ENCODE data around the gene ADAM15.

The ADAM15 gene

DNA sequence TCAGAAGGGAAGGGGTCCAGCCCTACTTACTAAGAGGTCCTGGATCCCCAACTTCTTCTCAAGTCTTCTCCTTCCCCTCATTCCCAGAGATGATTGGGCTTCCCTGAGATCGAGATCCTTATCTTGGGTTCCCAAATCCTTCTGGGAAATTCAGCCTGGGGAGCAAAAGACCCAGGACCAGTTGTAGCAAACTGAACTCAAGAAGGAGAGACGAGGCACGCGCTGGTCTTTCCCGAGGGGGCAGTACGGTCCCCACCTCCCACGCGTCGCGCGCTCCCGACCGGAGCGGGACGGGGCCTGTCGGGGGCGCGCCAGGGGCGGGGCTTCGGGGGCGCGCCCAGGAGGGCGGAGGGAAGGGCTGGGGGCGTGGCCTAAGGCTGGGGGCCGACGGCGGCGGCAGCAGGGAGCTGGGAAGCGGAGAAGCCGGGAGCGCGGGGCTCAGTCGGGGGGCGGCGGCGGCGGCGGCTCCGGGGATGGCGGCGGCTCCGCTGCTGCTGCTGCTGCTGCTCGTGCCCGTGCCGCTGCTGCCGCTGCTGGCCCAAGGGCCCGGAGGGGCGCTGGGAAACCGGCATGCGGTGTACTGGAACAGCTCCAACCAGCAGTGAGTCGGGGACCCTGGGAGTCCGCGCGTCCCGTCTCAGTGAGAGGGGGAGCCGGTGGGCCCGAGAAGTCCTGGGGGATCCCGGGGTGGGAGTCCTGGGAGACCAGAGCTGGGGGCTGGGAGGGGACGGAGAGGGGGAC lies 27.5 kb downstream of the ADAM15 start, which contains the start of gene EFNA3:
Gene EFNA3 (plus strand): TSS at position 369 of the 741 bp plus-strand sequence. CDS start 105 bp downstream, at position 474.
- H3K27ac ChIP-seq (ENCODE audit: low read depth, low read length): no peak within 1 kb of the TSS
- H3K4me2 ChIP-seq (ENCODE audit: low read length): peak within 1 kb of the TSS; percentile 76
- no peaks in the 10 kb centered on the region for H3K79me2 ChIP-seq (ENCODE audit: control insufficient read depth, low read length)
- peaks cover 7% of the 10 kb centered on the region; the same call in 1 of the 2 replicates for H3F3A ChIP-seq (ENCODE audit: control insufficient read depth, insufficient read depth)
- no peaks in the 10 kb centered on the region for H3K36me3 ChIP-seq (ENCODE audit: control insufficient read depth, low read length)
- H3K4me3 ChIP-seq (ENCODE audit: low read length): peak within 1 kb of the TSS; percentile 59
- H3K9me3 ChIP-seq (ENCODE audit: control insufficient read depth, insufficient read depth, low read length): no peaks in the 10 kb centered on the region
- TF ChIP-seq, protein P1, sequence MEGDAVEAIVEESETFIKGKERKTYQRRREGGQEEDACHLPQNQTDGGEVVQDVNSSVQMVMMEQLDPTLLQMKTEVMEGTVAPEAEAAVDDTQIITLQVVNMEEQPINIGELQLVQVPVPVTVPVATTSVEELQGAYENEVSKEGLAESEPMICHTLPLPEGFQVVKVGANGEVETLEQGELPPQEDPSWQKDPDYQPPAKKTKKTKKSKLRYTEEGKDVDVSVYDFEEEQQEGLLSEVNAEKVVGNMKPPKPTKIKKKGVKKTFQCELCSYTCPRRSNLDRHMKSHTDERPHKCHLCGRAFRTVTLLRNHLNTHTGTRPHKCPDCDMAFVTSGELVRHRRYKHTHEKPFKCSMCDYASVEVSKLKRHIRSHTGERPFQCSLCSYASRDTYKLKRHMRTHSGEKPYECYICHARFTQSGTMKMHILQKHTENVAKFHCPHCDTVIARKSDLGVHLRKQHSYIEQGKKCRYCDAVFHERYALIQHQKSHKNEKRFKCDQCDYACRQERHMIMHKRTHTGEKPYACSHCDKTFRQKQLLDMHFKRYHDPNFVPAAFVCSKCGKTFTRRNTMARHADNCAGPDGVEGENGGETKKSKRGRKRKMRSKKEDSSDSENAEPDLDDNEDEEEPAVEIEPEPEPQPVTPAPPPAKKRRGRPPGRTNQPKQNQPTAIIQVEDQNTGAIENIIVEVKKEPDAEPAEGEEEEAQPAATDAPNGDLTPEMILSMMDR (IDR thresholded peaks at IDR 0.05; ENCODE audit: low read depth, low read length, poor library complexity, severe bottlenecking): peak; percentile 14
- TF ChIP-seq EZH2phosphoT487 (IDR thresholded peaks at IDR 0.05; ENCODE audit: borderline replicate concordance, low read length): peak; percentile 71; the same call in 1 of the 2 replicates
- no peaks in the 10 kb centered on the region for H3K9me2 ChIP-seq (replicated peaks; ENCODE audit: control insufficient read depth, low read length)
- H4K20me1 ChIP-seq (ENCODE audit: control insufficient read depth, insufficient read depth, low read depth, low read length): no peaks in the 10 kb centered on the region
- H3K4me1 ChIP-seq (ENCODE audit: control insufficient read depth, low read length): peaks cover 85% of the 10 kb centered on the region
- H3K27me3 ChIP-seq (ENCODE audit: control insufficient read depth, low read length): peaks cover 55% of the 10 kb centered on the region

DNA sequence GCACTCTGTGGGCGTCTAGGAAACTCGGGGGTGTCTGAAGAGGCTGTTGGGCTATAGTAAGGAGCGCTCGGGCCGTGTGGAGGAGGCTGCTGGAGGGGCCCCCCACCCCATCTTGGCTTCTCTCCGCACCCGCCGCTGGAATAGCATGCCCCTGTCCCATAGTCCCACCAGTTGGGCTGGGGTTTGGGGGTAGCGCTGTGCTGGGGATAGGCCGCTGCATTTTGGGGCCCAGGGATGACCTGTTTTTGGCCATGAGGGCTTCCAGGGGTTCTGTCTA lies 28.0 kb downstream of the ADAM15 start:
- Histone ChIP-seq H3F3A (ENCODE audit: control insufficient read depth, insufficient read depth) (peaks cover 7% of the 10 kb centered on the region; the same call in 1 of the 2 replicates), H3K4me1 (ENCODE audit: control insufficient read depth, low read length) (peaks cover 86% of the 10 kb centered on the region), H3K27ac (ENCODE audit: low read depth, low read length) (no peak overlapping the region), H3K27me3 (ENCODE audit: control insufficient read depth, low read length) (peaks cover 60% of the 10 kb centered on the region), H3K4me3 (ENCODE audit: low read length) (peak overlapping the region; percentile 59), H3K79me2 (ENCODE audit: control insufficient read depth, low read length) (no peaks in the 10 kb centered on the region), H4K20me1 (ENCODE audit: control insufficient read depth, insufficient read depth, low read depth, low read length) (no peaks in the 10 kb centered on the region), H3K36me3 (ENCODE audit: control insufficient read depth, low read length) (no peaks in the 10 kb centered on the region), H3K9me2 (replicated peaks; ENCODE audit: control insufficient read depth, low read length) (no peaks in the 10 kb centered on the region), H3K4me2 (ENCODE audit: low read length) (peak overlapping the region; percentile 76), H3K9me3 (ENCODE audit: control insufficient read depth, insufficient read depth, low read length) (no peaks in the 10 kb centered on the region)
- peak; percentile 69 for TF ChIP-seq EZH2phosphoT487 (IDR thresholded peaks at IDR 0.05; ENCODE audit: borderline replicate concordance, low read length)
- TF ChIP-seq, protein P1 (IDR thresholded peaks at IDR 0.05; ENCODE audit: low read depth, low read length, poor library complexity, severe bottlenecking): no peak

DNA sequence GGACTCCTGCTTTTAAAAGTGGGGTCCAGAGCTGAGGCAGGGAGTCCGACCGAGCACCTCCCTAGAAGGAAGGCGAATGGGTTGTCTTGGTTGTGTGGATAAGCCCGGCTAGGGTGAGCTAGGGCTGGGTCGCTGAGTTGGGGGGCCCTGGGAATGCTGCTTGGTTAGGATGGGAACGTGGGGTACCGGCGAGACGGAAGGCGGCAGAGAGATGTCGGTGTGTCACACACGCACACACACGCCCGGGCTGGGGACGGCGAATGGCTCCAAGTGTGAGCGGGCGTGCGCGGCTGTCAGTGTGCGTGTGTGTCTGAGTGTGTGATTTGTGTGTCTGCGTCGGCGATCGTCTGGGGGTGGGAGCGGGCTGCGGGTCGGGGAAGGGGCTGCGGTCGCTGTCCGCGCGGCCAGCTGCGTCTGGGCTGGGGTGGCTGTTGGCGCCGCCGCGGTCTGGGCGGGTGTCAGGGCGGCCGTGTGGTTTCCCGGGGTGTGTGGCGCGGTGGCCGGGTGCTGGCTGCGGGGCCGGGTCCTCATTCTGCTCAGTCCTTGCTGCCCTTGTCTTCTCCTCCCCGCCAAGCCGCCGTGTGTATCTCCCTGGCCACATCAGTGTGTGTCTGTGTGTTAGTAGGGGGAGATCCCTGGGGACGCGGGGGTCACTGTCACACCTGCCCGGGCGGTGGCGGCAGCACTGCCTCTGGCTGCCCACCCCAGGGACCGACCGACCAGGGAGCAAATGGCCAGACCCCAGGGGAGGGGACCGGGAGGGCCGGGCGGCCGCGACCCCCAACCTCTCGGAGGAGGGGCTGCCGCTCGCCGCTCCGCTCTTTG lies 28.6 kb downstream of the ADAM15 start:
- Histone ChIP-seq H3K4me3 (ENCODE audit: low read length) (peak overlapping the region; percentile 59), H3F3A (ENCODE audit: control insufficient read depth, insufficient read depth) (peaks cover 7% of the 10 kb centered on the region; the same call in 1 of the 2 replicates), H3K4me2 (ENCODE audit: low read length) (peak overlapping the region; percentile 76), H3K27me3 (ENCODE audit: control insufficient read depth, low read length) (peaks cover 61% of the 10 kb centered on the region), H3K36me3 (ENCODE audit: control insufficient read depth, low read length) (no peaks in the 10 kb centered on the region), H3K27ac (ENCODE audit: low read depth, low read length) (no peak overlapping the region), H3K79me2 (ENCODE audit: control insufficient read depth, low read length) (no peaks in the 10 kb centered on the region), H3K9me2 (replicated peaks; ENCODE audit: control insufficient read depth, low read length) (no peaks in the 10 kb centered on the region), H3K4me1 (ENCODE audit: control insufficient read depth, low read length) (peaks cover 85% of the 10 kb centered on the region), H3K9me3 (ENCODE audit: control insufficient read depth, insufficient read depth, low read length) (no peaks in the 10 kb centered on the region), H4K20me1 (ENCODE audit: control insufficient read depth, insufficient read depth, low read depth, low read length) (no peaks in the 10 kb centered on the region)
- TF ChIP-seq, protein P1 (IDR thresholded peaks at IDR 0.05; ENCODE audit: low read depth, low read length, poor library complexity, severe bottlenecking): no peak
- no peak for TF ChIP-seq EZH2phosphoT487 (IDR thresholded peaks at IDR 0.05; ENCODE audit: borderline replicate concordance, low read length)

Data from DOHH2 (cell line).